Nephron progenitor cell (in vitro differentiated cells): Measurements from ENCODE around the gene ZNF670.

Experiments
- DNase-seq: peaks from one replicate; pipeline ENCODE4 v3.0.0; 2021
- H3K27ac Mint-ChIP-seq: 2 replicates; pipeline ENCODE4 v1.8.0; 2021; ENCODE audit warnings: mild to moderate bottlenecking, moderate library complexity, mixed read lengths
- H3K27me3 Mint-ChIP-seq: 2 replicates; pipeline ENCODE4 v1.8.0; 2021; ENCODE audit warnings: mild to moderate bottlenecking, low read depth, mixed read lengths; ENCODE audit not compliant: poor library complexity
- H3K36me3 Mint-ChIP-seq: 2 replicates; pipeline ENCODE4 v1.8.0; 2021; ENCODE audit warnings: low read depth, mixed read lengths
- H3K4me1 Mint-ChIP-seq: 2 replicates; pipeline ENCODE4 v1.8.0; 2021; ENCODE audit warnings: mixed read lengths
- H3K4me3 Mint-ChIP-seq: 2 replicates; pipeline ENCODE4 v1.8.0; 2021; ENCODE audit warnings: mild to moderate bottlenecking, moderate library complexity, mixed read lengths
- H3K9me3 Mint-ChIP-seq: 2 replicates; pipeline ENCODE4 v1.8.0; 2021; ENCODE audit warnings: mild to moderate bottlenecking, moderate library complexity, mixed read lengths
- TF ChIP-seq, protein P1 (sequence below): fragments of 200-600 bp; sonication (generic); IDR thresholded peaks from 2 replicates; pipeline ENCODE4 v1.5.0; 2021; ENCODE audit warnings: antibody characterized with exemption

The ZNF670 gene

DNA sequence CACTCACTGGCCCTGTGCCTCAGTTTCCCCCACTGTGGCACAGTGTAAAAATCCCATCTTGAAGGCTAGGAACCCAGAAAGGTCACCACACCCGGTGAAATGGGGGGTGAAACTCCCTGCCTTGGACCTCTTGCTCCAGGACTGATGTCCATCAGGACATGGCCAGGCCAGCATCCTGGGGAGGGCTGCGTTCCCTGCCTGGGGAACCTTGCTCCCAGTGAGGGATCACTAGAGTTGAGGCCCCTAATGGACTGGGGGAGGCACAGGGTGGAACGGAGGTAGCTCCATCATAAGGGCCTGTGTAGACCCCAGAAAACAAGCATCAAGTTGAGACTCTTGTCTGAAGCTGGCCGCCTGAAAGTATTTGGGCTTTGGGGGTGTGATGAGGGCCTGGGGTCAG lies 10.4 kb upstream of the ZNF670 start:
- no peak overlapping the region for H3K4me3 Mint-ChIP-seq
- TF ChIP-seq, protein P1, sequence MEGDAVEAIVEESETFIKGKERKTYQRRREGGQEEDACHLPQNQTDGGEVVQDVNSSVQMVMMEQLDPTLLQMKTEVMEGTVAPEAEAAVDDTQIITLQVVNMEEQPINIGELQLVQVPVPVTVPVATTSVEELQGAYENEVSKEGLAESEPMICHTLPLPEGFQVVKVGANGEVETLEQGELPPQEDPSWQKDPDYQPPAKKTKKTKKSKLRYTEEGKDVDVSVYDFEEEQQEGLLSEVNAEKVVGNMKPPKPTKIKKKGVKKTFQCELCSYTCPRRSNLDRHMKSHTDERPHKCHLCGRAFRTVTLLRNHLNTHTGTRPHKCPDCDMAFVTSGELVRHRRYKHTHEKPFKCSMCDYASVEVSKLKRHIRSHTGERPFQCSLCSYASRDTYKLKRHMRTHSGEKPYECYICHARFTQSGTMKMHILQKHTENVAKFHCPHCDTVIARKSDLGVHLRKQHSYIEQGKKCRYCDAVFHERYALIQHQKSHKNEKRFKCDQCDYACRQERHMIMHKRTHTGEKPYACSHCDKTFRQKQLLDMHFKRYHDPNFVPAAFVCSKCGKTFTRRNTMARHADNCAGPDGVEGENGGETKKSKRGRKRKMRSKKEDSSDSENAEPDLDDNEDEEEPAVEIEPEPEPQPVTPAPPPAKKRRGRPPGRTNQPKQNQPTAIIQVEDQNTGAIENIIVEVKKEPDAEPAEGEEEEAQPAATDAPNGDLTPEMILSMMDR: no peak
- DNase-seq: no peak
- no peak overlapping the region for H3K27ac Mint-ChIP-seq
- H3K9me3 Mint-ChIP-seq: peaks cover 17% of the 10 kb centered on the region
- H3K4me1 Mint-ChIP-seq: no peaks in the 10 kb centered on the region
- no peaks in the 10 kb centered on the region for H3K27me3 Mint-ChIP-seq
- H3K36me3 Mint-ChIP-seq: no peaks in the 10 kb centered on the region

DNA sequence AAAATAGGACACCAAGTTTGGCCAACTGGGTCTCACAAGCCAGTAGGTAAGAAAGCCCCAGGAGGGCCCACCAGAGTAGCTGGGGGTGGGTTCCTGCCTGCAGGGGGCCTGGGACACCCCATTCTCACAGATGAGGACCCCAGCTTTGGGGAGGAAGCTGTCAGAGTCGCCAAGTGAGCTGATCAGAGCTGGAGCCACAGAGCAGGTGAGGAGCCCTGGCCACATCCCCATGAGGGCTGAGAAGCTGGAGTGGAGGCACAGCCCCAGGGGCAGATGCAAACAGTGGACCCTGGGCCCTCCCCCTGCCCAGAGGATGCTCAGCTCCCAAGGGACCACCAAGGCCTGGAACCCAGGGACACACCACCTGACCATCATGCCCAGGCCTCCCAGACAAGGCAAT lies 8.6 kb upstream of the ZNF670 start:
- TF ChIP-seq, protein P1: no peak
- DNase-seq: no peak
- H3K9me3 Mint-ChIP-seq: peaks cover 28% of the 10 kb centered on the region
- H3K4me3 Mint-ChIP-seq: no peak overlapping the region
- no peak overlapping the region for H3K27ac Mint-ChIP-seq
- peaks cover 2% of the 10 kb centered on the region for H3K27me3 Mint-ChIP-seq
- H3K4me1 Mint-ChIP-seq: no peaks in the 10 kb centered on the region
- H3K36me3 Mint-ChIP-seq: no peaks in the 10 kb centered on the region

DNA sequence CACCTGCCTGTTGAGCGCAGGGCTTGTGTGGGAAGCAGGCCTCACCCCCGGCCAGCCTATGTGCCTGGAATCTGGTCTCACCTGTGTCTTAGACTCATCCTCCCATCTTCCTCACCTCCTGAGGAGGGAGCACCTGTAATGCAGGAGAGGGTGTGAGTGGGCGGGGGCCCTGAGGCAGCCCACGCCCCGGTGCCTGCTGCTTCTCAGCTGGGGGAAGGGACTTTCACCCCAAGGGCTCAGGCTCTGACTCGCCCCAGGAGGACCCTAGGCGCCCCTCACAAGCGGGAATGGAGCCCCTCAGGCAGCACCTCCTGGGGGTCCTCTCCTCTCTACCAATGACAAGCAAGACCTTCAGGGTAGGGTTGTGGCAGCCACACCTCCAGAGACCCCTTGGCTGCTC lies 6.7 kb upstream of the ZNF670 start:
- Mint-ChIP-seq H3K27me3 (peaks cover 3% of the 10 kb centered on the region), H3K9me3 (peaks cover 46% of the 10 kb centered on the region), H3K27ac (no peak overlapping the region), H3K36me3 (peaks cover 5% of the 10 kb centered on the region), H3K4me1 (no peaks in the 10 kb centered on the region), H3K4me3 (no peak overlapping the region)
- TF ChIP-seq, protein P1: no peak
- no peak for DNase-seq

DNA sequence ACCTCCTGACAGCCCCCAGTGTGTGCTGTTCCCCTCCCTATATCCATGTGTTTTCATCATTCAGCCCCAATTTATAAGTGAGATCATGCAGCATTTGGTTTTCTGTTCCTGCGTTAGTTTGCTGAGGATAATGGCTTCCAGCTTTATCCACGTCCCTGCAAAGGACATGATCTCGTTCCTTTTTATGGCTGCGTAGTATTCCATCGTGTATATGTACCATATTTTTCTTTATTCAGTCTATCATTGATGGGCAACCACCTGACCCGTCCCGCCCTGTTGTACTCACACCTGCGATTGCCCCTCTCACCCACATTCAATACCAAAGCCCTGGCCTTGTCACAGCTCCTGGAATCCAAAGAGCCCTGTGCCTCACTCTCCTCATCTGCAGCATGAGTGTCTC lies 6.2 kb upstream of the ZNF670 start:
- H3K27me3 Mint-ChIP-seq: peaks cover 3% of the 10 kb centered on the region
- peaks cover 51% of the 10 kb centered on the region for H3K9me3 Mint-ChIP-seq
- TF ChIP-seq, protein P1: no peak
- no peaks in the 10 kb centered on the region for H3K4me1 Mint-ChIP-seq
- no peak overlapping the region for H3K4me3 Mint-ChIP-seq
- no peak overlapping the region for H3K27ac Mint-ChIP-seq
- H3K36me3 Mint-ChIP-seq: peaks cover 8% of the 10 kb centered on the region
- DNase-seq: no peak

DNA sequence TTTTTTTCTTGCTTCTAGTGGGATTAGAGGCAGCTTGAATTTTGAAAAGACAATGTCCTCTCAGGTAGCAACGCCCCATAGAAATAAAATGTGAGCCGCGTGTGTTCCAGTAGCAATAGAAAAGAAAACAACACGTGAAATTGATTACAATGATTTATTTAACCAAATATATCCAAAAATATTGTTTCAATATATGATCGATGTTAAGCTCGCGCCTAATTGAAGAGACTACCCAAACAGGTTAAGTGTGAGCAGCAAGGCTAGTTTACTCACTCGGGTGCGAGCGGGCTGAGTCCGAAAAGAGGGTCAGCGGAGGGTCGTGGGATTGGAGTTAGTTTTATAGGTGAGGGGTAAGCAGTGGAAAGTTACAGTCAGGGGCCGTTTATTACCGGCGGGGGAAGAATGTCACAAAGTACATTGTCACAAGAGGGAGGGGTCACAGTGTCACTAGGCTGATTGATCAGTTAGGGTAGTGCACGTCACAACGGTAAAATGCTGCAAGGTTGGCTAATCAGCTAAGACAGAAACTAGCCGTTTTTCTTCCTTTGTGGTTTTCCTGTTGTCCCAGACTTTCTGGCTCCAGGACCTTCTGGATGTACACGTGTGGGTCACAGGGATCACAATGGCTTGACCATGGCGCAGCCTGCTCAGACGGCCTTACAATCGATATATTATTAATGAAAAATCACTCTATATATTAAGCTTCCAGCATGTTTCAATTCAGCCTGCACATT lies 697 bp upstream of the ZNF670 start:
- H3K27ac Mint-ChIP-seq: peak overlapping the region; percentile 76
- peaks cover 60% of the 10 kb centered on the region for H3K36me3 Mint-ChIP-seq
- DNase-seq: no peak
- peaks cover 7% of the 10 kb centered on the region for H3K27me3 Mint-ChIP-seq
- H3K9me3 Mint-ChIP-seq: peaks cover 96% of the 10 kb centered on the region
- TF ChIP-seq, protein P1: no peak
- H3K4me3 Mint-ChIP-seq: peak overlapping the region; percentile 99
- H3K4me1 Mint-ChIP-seq: peaks cover 13% of the 10 kb centered on the region

DNA sequence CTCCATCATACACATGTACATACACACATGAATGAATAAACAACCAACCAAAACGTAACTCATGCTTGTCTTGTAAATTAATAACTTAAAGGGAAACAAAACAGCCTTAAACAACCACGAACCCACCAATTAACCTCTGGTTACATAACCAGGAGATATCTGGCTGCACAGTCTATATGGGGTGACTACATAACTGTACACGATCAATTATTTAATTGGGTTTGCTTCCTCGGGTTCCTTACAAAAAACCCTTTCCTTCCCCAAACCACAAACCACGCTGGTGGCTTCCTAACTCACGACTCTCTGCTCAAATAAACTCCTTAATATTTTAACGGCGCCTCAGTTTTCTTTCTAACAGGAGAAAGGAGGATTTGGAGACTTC lies 744 bp downstream of the ZNF670 start:
- no peak for DNase-seq
- Mint-ChIP-seq H3K27me3 (peaks cover 8% of the 10 kb centered on the region), H3K4me3 (peak overlapping the region; percentile 99), H3K4me1 (peaks cover 13% of the 10 kb centered on the region), H3K9me3 (peaks cover 96% of the 10 kb centered on the region), H3K27ac (no peak overlapping the region), H3K36me3 (peaks cover 74% of the 10 kb centered on the region)
- TF ChIP-seq, protein P1: no peak
